Fibroblast of villous mesenchyme (primary cell): ENCODE data around the gene DEFB118. TPM values are rescaled to one million over a fixed set of nuclear protein-coding genes. Genes with fewer than 3 reads are reported as not detected.
"Not testable (repeated sequence)": the region's sequence is repeated elsewhere in the genome, so short reads cannot be mapped to it uniquely, and the experiment has no call there.

Experiments
- DNase-seq: peaks from one replicate; pipeline ENCODE4 v3.0.0-alpha.2; 2010; ENCODE audit warnings: low read depth
- H3K4me3 ChIP-seq: 2 replicates; pipeline ENCODE4 v1.5.1; 2011; ENCODE audit warnings: low read depth, mild to moderate bottlenecking, low read length
- CTCF ChIP-seq: IDR thresholded peaks from 2 replicates; pipeline ENCODE4 v1.5.1; 2012; ENCODE audit warnings: low read depth, mild to moderate bottlenecking, low read length; ENCODE audit not compliant: insufficient read depth
- total RNA-seq: library from RNA; depleted of rRNA; stranded (reverse); fragments of >200 nt; gene quantifications from 2 replicates; pipeline ENCODE4 v1.2.3, GENCODE V29; 2012

Gene DEFB118, protein sequence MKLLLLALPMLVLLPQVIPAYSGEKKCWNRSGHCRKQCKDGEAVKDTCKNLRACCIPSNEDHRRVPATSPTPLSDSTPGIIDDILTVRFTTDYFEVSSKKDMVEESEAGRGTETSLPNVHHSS
- not detected in 2 replicates for total RNA-seq

DNA sequence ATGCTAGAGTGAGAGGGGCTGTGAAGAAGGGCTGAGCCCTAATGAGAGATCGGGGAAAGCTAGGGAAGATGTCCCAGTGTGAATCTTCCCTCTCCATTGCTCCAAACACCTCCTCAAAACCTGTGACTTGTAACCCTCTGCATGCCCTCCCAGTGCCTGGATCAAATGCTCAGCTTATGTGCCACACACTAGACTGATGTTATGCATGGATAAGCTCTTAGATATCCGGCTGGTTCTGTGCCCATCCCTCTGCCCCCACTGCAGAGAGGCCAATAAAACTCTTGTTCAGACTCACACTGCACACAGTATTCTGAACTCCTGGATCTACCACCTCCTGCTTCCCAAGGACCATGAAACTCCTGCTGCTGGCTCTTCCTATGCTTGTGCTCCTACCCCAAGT lies at the start of gene DEFB118:
Gene DEFB118, plus strand, starts transcription at position 301 of the 400 bp plus-strand sequence. Its CDS starts 50 bp downstream, at position 351.
- H3K4me3 ChIP-seq, result no peak within 1 kb of the TSS
- TF ChIP-seq CTCF, result no peak

GRCh38 chr20:31322504-31322903 lies 45.9 kb upstream of the DEFB118 start:
- no peak overlapping the region for H3K4me3 ChIP-seq
- DNase-seq, result no peak
- no peak for TF ChIP-seq CTCF

More for the DNA sequence above, at the start of gene DEFB118:
- no peak for DNase-seq

- no peak overlapping the region for H3K4me3 ChIP-seq
- TF ChIP-seq CTCF, result no peak
- no peak for DNase-seq
Measured at GRCh38 chr20:31330893-31331292, 37.5 kb upstream of the DEFB118 start.

DNA sequence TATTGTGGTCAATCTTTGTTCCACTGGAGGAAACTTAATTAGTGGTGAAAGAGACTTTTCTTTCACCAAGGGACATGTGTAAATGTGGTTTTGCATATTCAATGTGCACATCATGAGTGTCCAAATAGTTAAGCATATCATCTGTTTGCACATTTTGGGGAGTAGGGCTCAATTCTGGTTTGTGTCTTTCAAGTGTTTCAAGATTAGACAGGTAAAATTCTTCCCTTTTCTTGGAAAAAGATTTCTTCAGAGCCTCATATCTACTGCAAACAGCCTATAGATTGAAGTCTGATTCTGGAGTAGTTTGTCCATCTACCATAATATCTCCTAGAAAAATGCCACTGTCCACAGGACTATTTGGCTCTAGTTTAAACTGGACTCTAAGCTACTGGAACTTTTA lies 26.9 kb upstream of the DEFB118 start:
- TF ChIP-seq CTCF, result no peak
- DNase-seq, result no peak
- H3K4me3 ChIP-seq, result no peak overlapping the region

GRCh38 chr20:31355981-31356380 lies 12.4 kb upstream of the DEFB118 start:
- no peak for TF ChIP-seq CTCF
- no peak overlapping the region for H3K4me3 ChIP-seq
- no peak for DNase-seq

GRCh38 chr20:31363295-31363694 lies 5.1 kb upstream of the DEFB118 start:
- no peak overlapping the region for H3K4me3 ChIP-seq

GRCh38 chr20:31364272-31364671 lies 4.1 kb upstream of the DEFB118 start:
- H3K4me3 ChIP-seq, DNase-seq: not testable (repeated sequence)

More at GRCh38 chr20:31363295-31363694, 5.1 kb upstream of the DEFB118 start:
- TF ChIP-seq CTCF, result no peak
- DNase-seq, result no peak

GRCh38 chr20:31374346-31374745 lies 5.9 kb downstream of the DEFB118 start:
- H3K4me3 ChIP-seq, result no peak overlapping the region
- no peak for DNase-seq
- no peak for TF ChIP-seq CTCF
